Fibroblast of villous mesenchyme (primary cell): Measurements from ENCODE around the gene ZMYND19. TPM values are rescaled to one million over a fixed set of nuclear protein-coding genes. Genes with fewer than 3 reads are reported as not detected.

Experiments used
- DNase-seq: peaks from one replicate; pipeline ENCODE4 v3.0.0-alpha.2; 2010; ENCODE audit warnings: low read depth
- H3K4me3 ChIP-seq: 2 replicates; pipeline ENCODE4 v1.5.1; 2011; ENCODE audit warnings: low read depth, mild to moderate bottlenecking, low read length
- CTCF ChIP-seq: IDR thresholded peaks from 2 replicates; pipeline ENCODE4 v1.5.1; 2012; ENCODE audit warnings: low read depth, mild to moderate bottlenecking, low read length; ENCODE audit not compliant: insufficient read depth
- total RNA-seq: library from RNA; depleted of rRNA; stranded (reverse); fragments of >200 nt; gene quantifications from 2 replicates; pipeline ENCODE4 v1.2.3, GENCODE V29; 2012

ZMYND19 gene
- total RNA-seq, result 18.0 and 18.6 TPM in 2 replicates

- peak; percentile 86 for DNase-seq
- no peak for TF ChIP-seq CTCF
- H3K4me3 ChIP-seq, result peak within 1 kb of the TSS; percentile 79
These were observed at the start of gene ZMYND19 for GRCh38 chr9:137590469-137591383. Gene ZMYND19 (minus strand): TSS chr9:137590512. CDS start chr9:137590263, 249 bp downstream.

- H3K4me3 ChIP-seq, result peak overlapping the region; percentile 50
- no peak for TF ChIP-seq CTCF
- DNase-seq, result peak; percentile 84
These were observed 49.2 kb upstream of the ZMYND19 start for GRCh38 chr9:137639303-137640051.

GRCh38 chr9:137638680-137639079 is 48.4 kb upstream of the ZMYND19 start:
- peak overlapping the region; percentile 50 for H3K4me3 ChIP-seq
- no peak for TF ChIP-seq CTCF

GRCh38 chr9:137634016-137634415 is 43.7 kb upstream of the ZMYND19 start:
- no peak overlapping the region for H3K4me3 ChIP-seq
- peak; percentile 73 for DNase-seq
- no peak for TF ChIP-seq CTCF

More at GRCh38 chr9:137638680-137639079, 48.4 kb upstream of the ZMYND19 start:
- DNase-seq, result peak; percentile 76

- TF ChIP-seq CTCF, result no peak
- DNase-seq, result peak; percentile 16
- no peak overlapping the region for H3K4me3 ChIP-seq
These were observed 42.2 kb upstream of the ZMYND19 start for GRCh38 chr9:137632230-137633161.
